DND-41 (cell line): ENCODE results near the gene TCIRG1.

Experiments used
- CTCF ChIP-seq: IDR thresholded peaks from 2 replicates; pipeline ENCODE4 v1.5.1; 2012; ENCODE audit warnings: borderline replicate concordance, low read length, moderate library complexity, mild to moderate bottlenecking; ENCODE audit not compliant: poor library complexity, severe bottlenecking; ENCODE audit errors: extremely low read depth
- EZH2 ChIP-seq: IDR thresholded peaks from 3 replicates; pipeline ENCODE4 v1.6.1; 2012; ENCODE audit warnings: borderline replicate concordance, low read depth, mild to moderate bottlenecking, moderate library complexity, low read length, inconsistent platforms; ENCODE audit not compliant: severe bottlenecking

GRCh38 chr11:68042219-68043028 lies 3.6 kb downstream of the TCIRG1 start:
- TF ChIP-seq EZH2: no peak
- no peak for TF ChIP-seq CTCF
